ENCODE results near the gene SLC2A13. TPM values are rescaled to one million over a fixed set of nuclear protein-coding genes. Genes with fewer than 3 reads are reported as not detected.

SLC2A13 gene
- total and polyA plus RNA-seq, 10 of the 15 experiments (the other 5 are each of a cell fraction or from before 2014, with no cell fraction given) = 0.05 to 3.7 (median 0.25) TPM

GRCh38 chr12:39866135-39866534 lies 239.7 kb downstream of the SLC2A13 start (continued):
- TF ChIP-seq ZBTB4 (CRISPR knock-in tag; IDR thresholded peaks at IDR 0.05) = no peak

GRCh38 chr12:39860695-39861094 lies 245.2 kb downstream of the SLC2A13 start:
- Histone ChIP-seq H3K27me3 (replicated peaks in 1 of 2; ENCODE audit: control insufficient read depth in 2 of 2, insufficient read depth in 2 of 2, low read length in 1 of 2) (no peaks in the 10 kb centered on the region), H3K4me2 (ENCODE audit: control insufficient read depth, insufficient read depth) (no peak overlapping the region), H3K27ac (ENCODE audit: control insufficient read depth, insufficient read depth) (no peak overlapping the region), H4K20me1 (ENCODE audit: control insufficient read depth, insufficient read depth) (no peaks in the 10 kb centered on the region), H3K79me2 (ENCODE audit: control insufficient read depth, insufficient read depth, low read length) (no peaks in the 10 kb centered on the region), H3K9me3 (replicated peaks; ENCODE audit: control insufficient read depth, insufficient read depth, low read length) (no peaks in the 10 kb centered on the region), H3K36me3 (ENCODE audit: control insufficient read depth in 2 of 2, insufficient read depth in 2 of 2, low read length in 1 of 2) (no peaks in the 10 kb centered on the region), H3K4me3 (no peak overlapping the region), H3K4me1 (ENCODE audit: control insufficient read depth, insufficient read depth, low read length) (no peaks in the 10 kb centered on the region), H2AFZ (ENCODE audit: control insufficient read depth, low read depth, low read length) (no peak overlapping the region), H3K9ac (ENCODE audit: control insufficient read depth, insufficient read depth, low read length) (no peak overlapping the region)
- ATAC-seq (no peak), DNase-seq (ENCODE audit: low read depth, low spot score) (no peak), FAIRE-seq (no peak)
- CTCF ChIA-PET = no interaction called here
- SMC1A ChIA-PET (ENCODE audit: uncharacterized antibody, unreplicated experiment) = interaction anchor here (1.0 to 1.2 kb wide), 2 partner anchors 12 to 20 kb away, joined by 3 read pairs; no protein-coding TSS in a partner anchor
- RAD21 ChIA-PET (ENCODE audit: unreplicated experiment) = no interaction called here
- no TSS peak for BruUV-seq (replicated peaks)
- POLR2A ChIA-PET = interaction anchor here (0.5 kb wide), 1 partner anchor 369 kb away, joined by 8 read pairs; no protein-coding TSS in a partner anchor
- in situ Hi-C loops (cut with MboI) = no loop called here
- WGBS (ENCODE audit: insufficient coverage, insufficient replicate concordance, low lambda C conversion rate, missing lambda C conversion rate) = 18% methylated on average over 2 of the region's 2 CpGs
- intact Hi-C loops (cut with micrococcal nuclease; ENCODE audit: unreplicated experiment) = no loop called here
- TF ChIP-seq TARDBP (IDR thresholded peaks at IDR 0.05; ENCODE audit: borderline replicate concordance) (no peak), BHLHE40 (IDR thresholded peaks at IDR 0.05; ENCODE audit: borderline replicate concordance in 1 of 2, low read depth in 2 of 2, low read length in 1 of 2) (no peak), POLR2A (IDR thresholded peaks at IDR 0.05; ENCODE audit: low read depth, low read length) (no peak), CEBPZ (IDR thresholded peaks at IDR 0.05; ENCODE audit: low read depth, low read length) (no peak), MYB (IDR thresholded peaks at IDR 0.05; ENCODE audit: borderline replicate concordance, low read depth, low read length) (no peak), MTA2 (IDR thresholded peaks at IDR 0.05; ENCODE audit: low read depth) (no peak), ZNF207 (IDR thresholded peaks at IDR 0.05; ENCODE audit: borderline replicate concordance) (no peak), RELA (IDR thresholded peaks at IDR 0.05; ENCODE audit: borderline replicate concordance, partially characterized antibody) (no peak), ZNF592 (IDR thresholded peaks at IDR 0.05) (no peak), NFXL1 (IDR thresholded peaks at IDR 0.05; ENCODE audit: borderline replicate concordance) (no peak), EZH2 (IDR thresholded peaks at IDR 0.05; ENCODE audit: borderline replicate concordance, control insufficient read depth, low read depth, low read length) (no peak)

Measured in GM12878 (cell line).